ENCODE results near the gene ZSCAN5B. TPM values are rescaled to one million over a fixed set of nuclear protein-coding genes. Genes with fewer than 3 reads are reported as not detected.
"Not testable (repeated sequence)": the region's sequence is repeated elsewhere in the genome, so short reads cannot be mapped to it uniquely, and the experiment has no call there.

Gene ZSCAN5B
- total RNA-seq: not detected

- DNase-seq (ENCODE audit: low spot score); ATAC-seq: not testable (repeated sequence)
Measured at GRCh38 chr19:56197646-56198045, at the start of gene ZSCAN5B. ZSCAN5B (minus strand) TSS chr19:56197783; CDS start chr19:56193052, 4,731 bp downstream.

- ATAC-seq: not testable (repeated sequence)
Measured at GRCh38 chr19:56245764-56246163, 48.2 kb upstream of the ZSCAN5B start.

DNA sequence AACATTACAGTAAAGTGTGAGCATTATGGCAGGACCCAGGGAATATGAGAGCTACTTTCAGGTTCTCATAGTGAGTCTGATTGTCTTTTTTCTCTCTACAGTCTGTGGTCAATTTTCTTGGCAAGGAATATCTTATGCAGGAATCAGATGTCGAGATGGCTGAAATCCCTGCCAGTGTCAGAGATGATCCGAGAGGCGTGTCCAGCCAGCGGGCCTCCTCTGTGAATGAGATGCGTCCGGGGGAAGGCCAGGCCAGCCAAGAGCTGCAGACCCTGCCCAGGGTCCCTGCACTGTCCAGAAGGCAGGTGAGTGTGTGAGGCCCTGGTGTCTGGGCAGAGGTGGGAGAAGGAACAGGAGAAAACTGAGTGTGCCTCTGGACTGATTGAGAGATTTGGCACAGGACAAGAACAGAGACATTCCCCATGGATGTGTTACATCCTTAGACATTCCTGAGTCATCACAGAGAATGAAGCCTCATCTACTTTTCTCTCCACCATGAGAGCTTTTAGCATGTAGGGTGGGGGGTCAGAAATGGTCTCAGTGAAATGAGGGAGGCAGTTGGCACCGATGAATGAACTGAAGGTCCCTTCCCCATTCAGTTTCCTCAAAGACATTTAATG is 47.6 kb upstream of the ZSCAN5B start:
- no peak for DNase-seq (ENCODE audit: low spot score)
- ATAC-seq: no peak

More at GRCh38 chr19:56245764-56246163, 48.2 kb upstream of the ZSCAN5B start:
- not testable (repeated sequence) for DNase-seq (ENCODE audit: low spot score)

DNA sequence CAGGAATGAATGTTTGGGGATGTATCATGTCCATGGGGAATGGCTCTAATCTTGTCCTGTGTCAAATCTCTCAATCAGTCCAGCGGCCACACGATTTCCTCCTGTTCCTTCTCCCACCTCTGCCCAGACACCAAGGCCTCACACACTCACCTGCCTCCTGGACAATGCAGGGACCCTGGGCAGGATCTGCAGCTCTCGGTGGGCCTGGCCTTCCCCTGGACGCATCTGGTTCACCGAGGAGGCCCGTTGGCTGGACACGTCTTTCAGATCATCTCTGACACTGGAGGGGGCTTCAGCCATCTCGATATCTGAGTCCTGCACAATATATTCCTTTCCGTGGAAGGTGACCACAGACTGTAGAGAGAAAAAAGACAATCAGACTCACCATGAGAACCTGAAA is 25.9 kb upstream of the ZSCAN5B start:
- DNase-seq (ENCODE audit: low spot score): no peak
- no peak for ATAC-seq

DNA sequence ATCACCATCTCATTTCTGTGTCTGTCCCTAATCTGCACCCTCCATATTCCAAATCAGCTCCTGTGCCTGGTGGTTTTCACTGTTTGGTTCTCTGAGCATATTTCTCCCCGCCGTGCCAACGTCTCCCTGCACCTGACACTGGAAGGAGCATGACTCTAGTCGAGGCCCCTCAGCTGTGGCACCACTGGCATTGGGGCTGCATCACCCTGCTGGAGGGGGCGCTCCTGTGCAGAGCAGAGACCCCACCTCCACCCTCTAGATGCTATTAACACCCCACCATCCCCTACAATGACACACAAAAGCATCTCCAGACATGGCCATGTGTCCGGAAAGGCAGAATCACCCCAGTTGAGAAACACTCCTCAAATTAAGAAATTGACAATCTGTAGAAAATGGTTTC is 25.3 kb upstream of the ZSCAN5B start:
- no peak for DNase-seq (ENCODE audit: low spot score)
- ATAC-seq: no peak

DNA sequence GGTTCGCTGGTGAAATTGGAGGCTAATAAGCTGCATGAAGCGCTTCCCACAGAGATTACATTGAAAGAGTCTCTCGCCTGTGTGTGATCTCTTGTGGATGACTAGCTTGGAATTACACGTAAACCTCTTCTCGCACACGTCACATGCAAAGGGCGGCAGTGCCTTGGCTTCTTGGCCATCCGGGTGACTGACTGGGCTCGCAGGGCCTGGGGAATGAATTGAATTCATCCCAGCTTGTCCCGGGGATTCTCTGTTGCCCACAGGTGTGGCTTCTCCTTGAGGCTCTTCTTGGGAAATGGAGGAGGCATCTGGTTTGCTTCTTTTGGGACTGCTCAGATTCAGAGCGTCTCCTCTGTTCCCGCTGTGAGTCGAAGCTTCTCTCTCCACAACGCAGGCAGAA is 24.3 kb upstream of the ZSCAN5B start:
- DNase-seq (ENCODE audit: low spot score) (no peak), ATAC-seq (no peak)

DNA sequence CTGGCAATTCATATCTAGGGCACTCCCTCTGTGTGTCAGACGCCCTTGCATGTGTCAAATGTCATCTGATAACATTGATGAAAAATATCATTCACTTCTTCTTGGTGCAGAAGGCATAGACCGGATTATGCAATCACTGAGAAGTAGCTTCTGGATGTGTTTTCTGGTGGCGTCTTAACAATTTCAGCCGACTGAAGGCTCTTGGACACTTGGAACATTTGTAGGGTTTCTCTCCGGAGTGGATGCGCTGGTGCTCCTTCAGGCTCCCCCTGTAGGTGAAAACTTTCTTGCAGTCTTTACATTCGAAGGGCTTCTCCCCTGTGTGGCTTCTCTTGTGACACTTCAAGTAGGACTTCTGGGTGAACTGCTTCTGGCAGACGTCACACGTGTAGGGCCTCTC is 23.9 kb upstream of the ZSCAN5B start:
- ATAC-seq: peak; percentile 59
- DNase-seq (ENCODE audit: low spot score): not testable (repeated sequence)

- no peak for DNase-seq (ENCODE audit: low spot score)
- ATAC-seq: no peak
Measured at GRCh38 chr19:56218961-56219360, 21.4 kb upstream of the ZSCAN5B start.

DNA sequence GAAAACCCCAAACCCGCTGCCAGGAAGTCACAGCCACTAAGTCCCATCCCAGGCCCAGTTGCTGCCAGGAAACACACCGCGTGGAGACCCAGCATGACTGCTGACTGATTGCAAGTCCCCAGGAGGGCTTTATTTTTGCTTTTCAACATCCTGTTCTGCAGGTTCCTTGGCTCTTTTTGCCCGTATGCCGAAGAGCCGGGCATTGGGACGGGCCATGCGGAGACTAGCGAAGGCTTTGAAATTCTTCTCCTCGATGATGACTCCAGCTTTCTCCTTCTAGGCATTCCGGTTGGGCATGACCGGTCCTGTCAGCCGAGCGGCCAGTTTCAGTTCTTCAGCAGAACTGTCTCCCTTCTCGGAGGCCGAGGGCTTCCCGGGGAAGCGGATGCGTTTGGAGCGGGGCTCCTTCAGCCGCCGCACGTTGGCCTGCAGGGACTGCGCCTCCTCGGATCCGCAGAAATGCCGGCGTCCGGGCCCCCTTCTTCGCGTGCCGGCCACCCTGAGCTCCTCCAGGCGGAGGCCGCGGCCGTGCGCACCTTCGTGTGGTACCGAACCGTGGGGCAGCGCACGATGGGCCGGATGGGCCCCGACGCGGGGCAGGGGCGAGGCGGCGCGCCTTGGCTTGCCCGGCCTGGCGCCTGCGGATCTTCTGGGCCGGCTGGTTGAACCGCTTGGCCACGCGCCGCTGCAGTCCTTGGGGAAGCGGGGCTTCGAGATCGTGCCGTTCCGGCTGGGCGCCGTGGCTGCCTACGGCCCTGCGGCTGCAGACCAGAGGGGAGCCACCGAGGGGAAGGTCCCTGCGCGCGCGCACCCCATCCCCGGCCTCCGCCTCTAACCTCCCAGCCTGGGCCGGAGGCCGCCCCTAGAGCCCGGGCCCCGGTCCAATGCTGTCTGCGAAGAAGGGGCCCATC is 19.7 kb upstream of the ZSCAN5B start:
- peak; percentile 53 for ATAC-seq
- no peak for DNase-seq (ENCODE audit: low spot score)

GRCh38 chr19:56211718-56212117 is 14.1 kb upstream of the ZSCAN5B start:
- ATAC-seq: no peak
- no peak for DNase-seq (ENCODE audit: low spot score)

DNA sequence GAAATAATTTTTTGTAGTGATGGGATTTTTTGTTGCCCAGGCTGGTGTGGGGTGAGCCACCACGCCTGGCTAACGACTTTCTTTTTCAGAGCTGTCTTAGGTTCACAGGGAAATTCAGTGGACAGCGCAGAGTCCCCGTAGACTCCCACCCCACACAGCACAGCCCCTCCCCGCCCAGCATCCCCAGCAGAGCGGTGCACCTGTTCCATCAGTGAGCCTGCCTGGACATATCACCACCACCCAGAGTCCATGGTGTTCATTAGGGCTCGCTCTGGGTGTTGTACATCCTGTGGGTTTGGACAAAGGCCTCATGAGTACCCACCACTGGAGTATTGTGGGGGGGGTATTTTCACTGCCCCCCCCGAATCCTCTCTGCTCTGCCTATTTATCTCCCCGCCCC is 12.5 kb upstream of the ZSCAN5B start:
- DNase-seq (ENCODE audit: low spot score); ATAC-seq: not testable (repeated sequence)

GRCh38 chr19:56209091-56209490 is 11.5 kb upstream of the ZSCAN5B start:
- ATAC-seq (no peak), DNase-seq (ENCODE audit: low spot score) (no peak)

GRCh38 chr19:56207581-56207980 is 10.0 kb upstream of the ZSCAN5B start:
- DNase-seq (ENCODE audit: low spot score); ATAC-seq: not testable (repeated sequence)

- DNase-seq (ENCODE audit: low spot score) (no peak), ATAC-seq (no peak)
Measured at GRCh38 chr19:56201973-56202372, 4.4 kb upstream of the ZSCAN5B start, which contains the start of gene ZSCAN5C. ZSCAN5C (plus strand) TSS chr19:56202273; CDS start chr19:56205914, 3,641 bp downstream.

DNA sequence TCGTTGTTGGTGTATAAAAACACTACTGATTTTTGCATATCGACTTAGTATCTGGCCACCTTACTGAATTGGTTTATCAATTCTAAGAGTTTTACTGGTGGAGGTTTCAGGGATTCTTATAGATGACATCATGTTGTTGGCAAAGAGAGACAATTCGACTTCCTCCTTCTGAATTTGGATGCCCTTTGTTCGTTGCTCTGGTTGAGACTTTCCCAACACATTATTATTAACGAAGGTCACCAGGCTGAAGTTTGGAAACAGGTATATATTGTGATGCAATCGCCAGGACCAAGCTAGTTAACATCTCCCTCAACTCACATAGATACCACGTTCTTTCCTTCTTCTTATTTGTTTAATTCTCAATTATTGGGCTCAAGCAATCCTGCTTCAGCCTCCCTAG is 2.1 kb upstream of the ZSCAN5B start:
- ATAC-seq: peak; percentile 83
- peak; percentile 48 for DNase-seq (ENCODE audit: low spot score)

- ATAC-seq: no peak
- no peak for DNase-seq (ENCODE audit: low spot score)
Measured at GRCh38 chr19:56193981-56194640, 3.5 kb downstream of the ZSCAN5B start.

DNA sequence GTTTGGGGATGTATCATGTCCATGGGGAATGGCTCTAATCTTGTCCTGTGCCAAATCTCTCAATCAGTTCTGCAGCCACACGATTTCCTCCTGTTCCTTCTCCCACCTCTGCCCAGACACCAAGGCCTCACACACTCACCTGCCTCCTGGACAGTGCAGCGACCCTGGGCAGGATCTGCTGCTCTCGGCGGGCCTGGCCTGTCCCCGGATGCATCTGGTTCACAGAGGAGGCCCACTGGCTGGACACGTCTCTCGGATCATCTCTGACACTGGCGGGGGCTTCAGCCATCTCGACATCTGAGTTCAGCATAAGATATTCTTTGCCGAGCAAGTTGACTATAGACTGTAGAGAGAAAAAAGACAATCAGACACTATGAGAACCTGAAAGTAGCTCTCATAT is 5.9 kb downstream of the ZSCAN5B start:
- ATAC-seq: no peak
- DNase-seq (ENCODE audit: low spot score): no peak

DNA sequence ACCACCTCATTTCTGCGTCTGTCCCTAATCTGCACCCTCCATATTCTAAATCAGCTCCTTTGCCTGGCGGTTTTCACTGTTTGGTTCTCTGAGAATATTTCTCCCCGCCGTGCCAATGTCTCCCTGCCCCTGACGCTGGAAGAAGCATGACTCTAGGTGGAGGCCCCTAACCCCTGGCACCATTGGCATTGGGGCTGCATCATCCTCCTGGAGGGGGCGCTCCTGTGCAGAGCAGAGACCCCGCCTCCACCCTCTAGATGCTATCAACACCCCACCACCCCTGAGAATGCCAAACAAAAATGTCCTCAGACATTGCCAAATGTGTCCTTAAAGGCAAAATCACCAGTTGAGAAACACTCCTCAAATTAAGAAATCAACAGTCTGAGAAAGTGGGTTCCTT is 6.5 kb downstream of the ZSCAN5B start:
- ATAC-seq: no peak
- DNase-seq (ENCODE audit: low spot score): no peak

GRCh38 chr19:56189785-56190184 is 7.8 kb downstream of the ZSCAN5B start:
- no peak for ATAC-seq

DNA sequence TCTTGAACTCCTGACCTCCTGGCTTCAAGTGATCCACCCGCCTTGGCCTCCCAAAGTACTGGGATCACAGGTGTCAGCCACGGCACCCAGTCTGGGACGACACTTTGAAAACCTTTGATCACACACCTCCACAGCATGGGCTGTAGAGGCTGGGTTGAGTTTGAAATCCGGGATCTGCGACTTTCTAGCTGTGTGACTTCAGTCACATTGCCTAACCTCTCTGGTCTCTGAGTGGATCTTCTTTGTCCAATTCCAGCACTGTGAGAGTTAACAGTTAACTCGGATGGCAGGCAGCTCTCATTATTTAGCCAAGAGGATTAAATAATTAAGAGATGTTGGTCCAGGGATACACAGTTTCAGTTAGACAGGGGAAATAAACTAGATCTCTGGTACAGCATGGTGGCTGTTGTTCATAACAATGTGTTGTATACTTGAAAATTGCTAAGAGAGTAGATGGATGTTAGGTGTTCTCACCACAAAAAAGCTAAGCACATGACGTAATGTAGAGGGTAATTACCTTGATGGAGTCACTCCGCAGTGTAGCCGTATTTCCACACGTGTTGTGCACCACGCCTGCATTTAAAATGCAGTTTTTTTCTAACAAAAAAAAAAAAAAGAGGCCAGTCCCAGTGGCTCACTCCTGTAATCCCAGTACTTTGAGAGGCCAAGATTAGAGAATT is 19.9 kb downstream of the ZSCAN5B start:
- DNase-seq (ENCODE audit: low spot score) (no peak), ATAC-seq (no peak)

More at GRCh38 chr19:56189785-56190184, 7.8 kb downstream of the ZSCAN5B start:
- no peak for DNase-seq (ENCODE audit: low spot score)

DNA sequence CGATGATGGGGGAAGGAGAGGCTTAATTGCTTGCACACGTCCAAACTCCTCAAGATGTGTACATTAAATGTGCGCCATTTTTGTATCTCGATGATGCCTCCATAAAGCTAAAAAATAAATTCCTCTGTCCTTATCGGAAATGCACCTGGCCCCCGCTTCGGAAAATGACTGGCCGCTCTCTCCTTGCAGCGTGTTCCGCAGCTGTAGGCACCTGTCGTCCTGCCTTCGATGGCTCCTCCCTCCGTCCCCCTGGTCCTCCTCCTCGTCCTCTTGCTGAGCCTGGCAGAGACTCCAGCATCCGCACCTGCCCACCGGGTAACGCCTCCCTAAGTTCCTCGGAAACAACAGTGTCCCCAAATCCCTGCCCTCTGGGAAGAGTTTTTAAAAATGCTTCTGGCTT is 20.7 kb downstream of the ZSCAN5B start:
- ATAC-seq (no peak), DNase-seq (ENCODE audit: low spot score) (no peak)
